ENCODE measurements around the gene RGS7.
"Not testable (repeated sequence)": the region's sequence is repeated elsewhere in the genome, so short reads cannot be mapped to it uniquely, and the experiment has no call there.

RGS7 gene

DNA sequence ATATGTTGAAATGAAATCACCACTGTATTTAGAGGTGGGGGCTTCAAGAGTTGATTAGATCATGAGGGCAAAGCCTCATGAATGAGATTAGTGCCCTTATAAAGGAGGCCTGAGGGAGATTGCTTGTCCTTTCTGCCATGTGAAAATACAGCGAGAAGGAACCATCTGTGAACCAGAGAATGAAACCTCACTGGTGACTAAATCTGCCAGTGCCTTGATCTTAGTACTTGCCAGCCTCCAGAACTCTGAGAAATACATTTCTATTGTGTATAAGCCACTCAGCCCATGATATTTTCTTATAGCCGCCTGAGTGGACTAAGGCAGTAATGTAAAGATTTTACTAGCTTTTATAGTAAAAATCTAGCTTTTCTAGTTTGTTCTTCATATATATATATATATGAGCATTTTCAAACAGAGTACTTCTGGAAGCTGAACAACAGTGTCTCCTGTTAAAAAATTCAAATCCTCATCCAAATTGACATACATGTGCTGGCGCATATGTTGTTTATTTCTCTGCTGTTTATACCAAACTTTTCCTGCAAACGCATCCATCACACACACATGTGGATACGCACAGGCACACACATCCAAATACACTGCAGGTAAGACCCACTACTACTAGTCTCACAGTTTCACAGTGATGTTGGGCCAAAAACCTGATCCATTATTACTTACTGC, 213.1 kb downstream of the RGS7 start:
- no peaks in the 10 kb centered on the region for H3K9me3 ChIP-seq (ENCODE audit: control insufficient read depth, low read length)
- no peaks in the 10 kb centered on the region for H3K36me3 ChIP-seq (ENCODE audit: control insufficient read depth, insufficient read depth, low read length)
- no peaks in the 10 kb centered on the region for H3K27me3 ChIP-seq (ENCODE audit: control insufficient read depth, insufficient read depth, low read length)
- H3K4me1 ChIP-seq: no peaks in the 10 kb centered on the region
- TF ChIP-seq, protein P1, sequence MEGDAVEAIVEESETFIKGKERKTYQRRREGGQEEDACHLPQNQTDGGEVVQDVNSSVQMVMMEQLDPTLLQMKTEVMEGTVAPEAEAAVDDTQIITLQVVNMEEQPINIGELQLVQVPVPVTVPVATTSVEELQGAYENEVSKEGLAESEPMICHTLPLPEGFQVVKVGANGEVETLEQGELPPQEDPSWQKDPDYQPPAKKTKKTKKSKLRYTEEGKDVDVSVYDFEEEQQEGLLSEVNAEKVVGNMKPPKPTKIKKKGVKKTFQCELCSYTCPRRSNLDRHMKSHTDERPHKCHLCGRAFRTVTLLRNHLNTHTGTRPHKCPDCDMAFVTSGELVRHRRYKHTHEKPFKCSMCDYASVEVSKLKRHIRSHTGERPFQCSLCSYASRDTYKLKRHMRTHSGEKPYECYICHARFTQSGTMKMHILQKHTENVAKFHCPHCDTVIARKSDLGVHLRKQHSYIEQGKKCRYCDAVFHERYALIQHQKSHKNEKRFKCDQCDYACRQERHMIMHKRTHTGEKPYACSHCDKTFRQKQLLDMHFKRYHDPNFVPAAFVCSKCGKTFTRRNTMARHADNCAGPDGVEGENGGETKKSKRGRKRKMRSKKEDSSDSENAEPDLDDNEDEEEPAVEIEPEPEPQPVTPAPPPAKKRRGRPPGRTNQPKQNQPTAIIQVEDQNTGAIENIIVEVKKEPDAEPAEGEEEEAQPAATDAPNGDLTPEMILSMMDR (IDR thresholded peaks at IDR 0.05): no peak
- no peaks in the 10 kb centered on the region for H3K79me2 ChIP-seq
- H3K9ac ChIP-seq: no peak overlapping the region
- no peak overlapping the region for H3K4me2 ChIP-seq (ENCODE audit: low read length)
- no peak overlapping the region for H3K4me3 ChIP-seq (ENCODE audit: low read depth, low read length)
- H3K27ac ChIP-seq: no peak overlapping the region
- no peak overlapping the region for H2AFZ ChIP-seq

DNA sequence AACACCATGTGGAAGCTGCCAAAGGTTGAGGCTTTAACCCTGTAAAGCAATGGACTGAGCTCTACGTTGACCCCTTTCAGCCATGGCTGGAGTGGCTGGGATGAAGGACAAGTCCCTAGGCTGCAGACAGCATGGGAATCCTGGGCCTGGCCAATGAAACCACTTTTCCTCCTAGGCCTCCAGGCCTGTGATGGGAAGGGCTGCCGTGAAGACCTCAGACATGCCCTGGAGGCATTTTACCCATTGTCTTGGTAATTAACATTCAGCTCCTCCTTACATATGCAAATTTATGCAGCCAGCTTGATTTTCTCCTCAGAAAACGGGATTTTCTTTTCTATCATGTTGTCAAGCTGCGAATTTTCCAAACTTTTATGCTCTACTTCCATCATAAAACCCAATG, 214.5 kb downstream of the RGS7 start:
- Histone ChIP-seq H3K36me3 (ENCODE audit: control insufficient read depth, insufficient read depth, low read length) (no peaks in the 10 kb centered on the region), H3K4me1 (no peaks in the 10 kb centered on the region), H3K27me3 (ENCODE audit: control insufficient read depth, insufficient read depth, low read length) (no peaks in the 10 kb centered on the region), H3K4me2 (ENCODE audit: low read length) (no peak overlapping the region), H2AFZ (no peak overlapping the region), H3K4me3 (ENCODE audit: low read depth, low read length) (no peak overlapping the region), H3K27ac (no peak overlapping the region), H3K9ac (no peak overlapping the region), H3K79me2 (no peaks in the 10 kb centered on the region), H3K9me3 (ENCODE audit: control insufficient read depth, low read length) (no peaks in the 10 kb centered on the region)
- TF ChIP-seq, protein P1 (IDR thresholded peaks at IDR 0.05): no peak

- not testable (repeated sequence) for H3K4me2 ChIP-seq (ENCODE audit: low read length); H3K9ac ChIP-seq; H3K79me2 ChIP-seq; H3K4me3 ChIP-seq (ENCODE audit: low read depth, low read length); H3K27me3 ChIP-seq (ENCODE audit: control insufficient read depth, insufficient read depth, low read length); H3K27ac ChIP-seq; H3K9me3 ChIP-seq (ENCODE audit: control insufficient read depth, low read length); H2AFZ ChIP-seq; H3K4me1 ChIP-seq; H3K36me3 ChIP-seq (ENCODE audit: control insufficient read depth, insufficient read depth, low read length)
Observed at GRCh38 chr1:241141646-241142045, 215.4 kb downstream of the RGS7 start.

DNA sequence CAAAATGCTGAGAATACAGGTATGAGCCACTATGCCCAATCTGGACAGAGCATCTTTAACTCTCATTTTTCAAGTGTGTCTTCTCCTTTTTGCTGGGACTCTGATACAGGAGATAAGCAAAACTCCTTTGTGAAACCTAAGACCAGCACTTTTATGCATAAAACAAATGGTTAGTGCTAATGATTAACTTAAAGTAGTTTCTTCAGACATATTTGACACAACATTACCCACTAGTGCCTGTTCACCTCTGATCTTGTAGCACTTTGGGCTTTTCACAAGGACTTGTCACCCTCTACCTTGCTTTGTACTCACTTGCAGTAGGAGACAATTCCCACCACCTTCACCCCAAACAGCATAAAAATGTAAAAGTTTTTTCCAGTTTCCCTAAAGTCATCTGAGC, 216.3 kb downstream of the RGS7 start:
- no peak overlapping the region for H3K27ac ChIP-seq
- H2AFZ ChIP-seq: no peak overlapping the region
- H3K9ac ChIP-seq: no peak overlapping the region
- no peaks in the 10 kb centered on the region for H3K79me2 ChIP-seq
- TF ChIP-seq, protein P1 (IDR thresholded peaks at IDR 0.05): no peak
- no peak overlapping the region for H3K4me3 ChIP-seq (ENCODE audit: low read depth, low read length)
- no peak overlapping the region for H3K4me2 ChIP-seq (ENCODE audit: low read length)
- no peaks in the 10 kb centered on the region for H3K27me3 ChIP-seq (ENCODE audit: control insufficient read depth, insufficient read depth, low read length)
- no peaks in the 10 kb centered on the region for H3K36me3 ChIP-seq (ENCODE audit: control insufficient read depth, insufficient read depth, low read length)
- H3K4me1 ChIP-seq: no peaks in the 10 kb centered on the region
- no peaks in the 10 kb centered on the region for H3K9me3 ChIP-seq (ENCODE audit: control insufficient read depth, low read length)

DNA sequence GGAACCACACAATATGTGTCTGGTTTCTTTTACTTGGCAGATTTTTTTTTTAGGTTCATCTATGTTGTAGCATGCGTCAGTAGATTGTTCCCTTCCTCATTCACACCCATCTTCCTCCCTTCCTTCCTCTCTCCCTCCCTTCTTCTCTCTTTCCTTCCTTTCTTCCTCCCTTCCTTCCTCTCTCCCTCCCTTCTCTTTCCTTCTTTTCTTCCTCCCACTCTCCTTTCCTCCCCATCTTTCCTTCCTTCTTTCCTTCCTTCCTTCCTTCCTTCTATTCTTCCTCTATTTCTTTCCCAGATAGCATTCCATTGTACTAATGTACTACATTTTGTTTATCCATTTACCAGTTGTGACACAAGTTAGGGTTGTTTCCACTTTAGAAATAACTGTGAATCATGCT, 218.0 kb downstream of the RGS7 start:
- Histone ChIP-seq H3K27me3 (ENCODE audit: control insufficient read depth, insufficient read depth, low read length) (no peaks in the 10 kb centered on the region), H3K9me3 (ENCODE audit: control insufficient read depth, low read length) (no peaks in the 10 kb centered on the region)
- TF ChIP-seq, protein P1 (IDR thresholded peaks at IDR 0.05): no peak

More for the DNA sequence above, 218.0 kb downstream of the RGS7 start:
- no peak overlapping the region for H3K27ac ChIP-seq
- H2AFZ ChIP-seq: no peak overlapping the region
- H3K4me1 ChIP-seq: no peaks in the 10 kb centered on the region
- H3K79me2 ChIP-seq: no peaks in the 10 kb centered on the region
- H3K36me3 ChIP-seq (ENCODE audit: control insufficient read depth, insufficient read depth, low read length): no peaks in the 10 kb centered on the region
- H3K4me2 ChIP-seq (ENCODE audit: low read length): no peak overlapping the region
- no peak overlapping the region for H3K9ac ChIP-seq
- H3K4me3 ChIP-seq (ENCODE audit: low read depth, low read length): no peak overlapping the region

All from parathyroid adenoma (tissue), 2 donors.